GM23338 (cell line): ENCODE measurements around the gene LEAP2.

Experiments
- CREB1 ChIP-seq: fragments of 250-450 bp; sonication (Bioruptor Pico); IDR thresholded peaks from 2 replicates; pipeline ENCODE4 v1.5.0; 2020; ENCODE audit warnings: low read depth, mild to moderate bottlenecking, moderate library complexity
- CTCF ChIP-seq, 2 experiments: fragments of 200-600 bp in 1 of 2; sonication (generic) in 1 of 2; conservative IDR thresholded peaks; 2 replicates each; pipeline versions ENCODE4 v1.5.1 to v1.6.1; 2016 to 2017; ENCODE audit warnings: antibody characterized with exemption in 2 of 2, low read depth in 2 of 2, mild to moderate bottlenecking in 2 of 2, moderate library complexity in 1 of 2
- EZH2 ChIP-seq: fragments of 200-600 bp; sonication (generic); IDR thresholded peaks from one replicate; pipeline ENCODE4 v1.8.0; 2017; ENCODE audit warnings: antibody characterized with exemption, mild to moderate bottlenecking, low read depth; ENCODE audit not compliant: unreplicated experiment
- EZH2phosphoT487 ChIP-seq: fragments of 200-600 bp; sonication (generic); IDR thresholded peaks from one replicate; pipeline ENCODE4 v1.8.1; 2018; ENCODE audit warnings: antibody characterized with exemption; ENCODE audit not compliant: unreplicated experiment
- JUNB ChIP-seq: IDR thresholded peaks from one replicate; pipeline ENCODE4 v1.6.1; 2016; ENCODE audit warnings: antibody characterized with exemption; ENCODE audit not compliant: unreplicated experiment
- NANOG ChIP-seq: IDR thresholded peaks from 2 replicates; pipeline ENCODE4 v1.6.1; 2016; ENCODE audit warnings: antibody characterized with exemption, borderline replicate concordance
- POLR2AphosphoS5 ChIP-seq: IDR thresholded peaks from 2 replicates; pipeline ENCODE4 v1.6.1; 2016; ENCODE audit warnings: antibody characterized with exemption, low read depth
- STAT1 ChIP-seq: IDR thresholded peaks from one replicate; pipeline ENCODE4 v1.6.1; 2016; ENCODE audit warnings: antibody characterized with exemption; ENCODE audit not compliant: unreplicated experiment
- ZNF114 ChIP-seq: fragments of 250-450 bp; sonication (Bioruptor Pico); IDR thresholded peaks from 2 replicates; pipeline ENCODE4 v1.5.0; 2020; ENCODE audit warnings: mild to moderate bottlenecking, moderate library complexity
- ZNF331 ChIP-seq: fragments of 250-450 bp; sonication (Bioruptor Pico); IDR thresholded peaks from 2 replicates; pipeline ENCODE4 v1.5.0; 2020; ENCODE audit warnings: low read depth, mild to moderate bottlenecking, moderate library complexity
- TF ChIP-seq, protein P1 (sequence below): IDR thresholded peaks from one replicate; pipeline ENCODE4 v1.6.1; 2018; ENCODE audit warnings: antibody characterized with exemption; ENCODE audit not compliant: unreplicated experiment
- TF ChIP-seq, protein P2 (sequence below): IDR thresholded peaks from 2 replicates; pipeline ENCODE4 v1.6.1; 2016; ENCODE audit warnings: antibody characterized with exemption

DNA sequence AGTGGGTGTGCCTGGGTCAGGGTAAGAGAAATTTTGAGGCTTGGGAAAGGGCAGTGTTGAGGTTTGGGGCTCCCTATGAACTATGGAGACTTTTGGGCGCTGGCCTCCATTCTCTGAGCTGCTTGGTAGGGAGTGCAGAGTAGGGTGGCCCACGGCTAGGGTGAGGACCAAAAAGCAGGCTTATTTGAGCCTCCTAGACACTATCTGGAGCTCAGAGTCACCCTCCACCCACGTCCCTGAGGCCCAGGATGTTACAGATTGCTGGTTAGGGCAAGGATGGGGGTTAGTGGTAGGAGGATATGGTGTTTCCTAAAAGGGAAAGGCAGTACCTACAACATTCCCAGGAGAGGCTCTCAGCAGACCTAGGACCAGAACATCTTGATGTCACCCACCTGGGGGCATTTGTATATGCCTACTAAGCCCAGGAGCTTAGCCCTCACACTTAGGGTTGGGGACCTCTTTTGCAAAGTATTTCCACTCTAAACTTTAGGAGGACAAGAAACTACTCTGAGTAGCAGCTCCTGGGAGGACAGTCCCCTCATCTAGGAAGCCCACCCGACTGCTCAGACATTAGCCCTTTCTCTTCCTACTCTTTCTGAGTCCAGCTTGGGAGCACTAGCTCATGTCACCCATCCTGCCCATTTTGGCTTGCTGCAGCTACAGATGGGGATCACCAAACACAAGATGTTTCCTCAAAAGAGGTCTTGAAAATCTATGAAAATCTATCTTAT is 45.4 kb upstream of the LEAP2 start:
- TF ChIP-seq POLR2AphosphoS5 (no peak), CTCF (conservative IDR thresholded peaks at IDR 0.05; ENCODE audit: low read depth in 2 of 2) (no peak), EZH2 (no peak), EZH2phosphoT487 (no peak), CREB1 (CRISPR knock-in tag) (no peak), STAT1 (no peak), ZNF114 (CRISPR knock-in tag) (no peak), JUNB (no peak), NANOG (no peak), ZNF331 (CRISPR knock-in tag) (no peak)
- TF ChIP-seq, protein P1, sequence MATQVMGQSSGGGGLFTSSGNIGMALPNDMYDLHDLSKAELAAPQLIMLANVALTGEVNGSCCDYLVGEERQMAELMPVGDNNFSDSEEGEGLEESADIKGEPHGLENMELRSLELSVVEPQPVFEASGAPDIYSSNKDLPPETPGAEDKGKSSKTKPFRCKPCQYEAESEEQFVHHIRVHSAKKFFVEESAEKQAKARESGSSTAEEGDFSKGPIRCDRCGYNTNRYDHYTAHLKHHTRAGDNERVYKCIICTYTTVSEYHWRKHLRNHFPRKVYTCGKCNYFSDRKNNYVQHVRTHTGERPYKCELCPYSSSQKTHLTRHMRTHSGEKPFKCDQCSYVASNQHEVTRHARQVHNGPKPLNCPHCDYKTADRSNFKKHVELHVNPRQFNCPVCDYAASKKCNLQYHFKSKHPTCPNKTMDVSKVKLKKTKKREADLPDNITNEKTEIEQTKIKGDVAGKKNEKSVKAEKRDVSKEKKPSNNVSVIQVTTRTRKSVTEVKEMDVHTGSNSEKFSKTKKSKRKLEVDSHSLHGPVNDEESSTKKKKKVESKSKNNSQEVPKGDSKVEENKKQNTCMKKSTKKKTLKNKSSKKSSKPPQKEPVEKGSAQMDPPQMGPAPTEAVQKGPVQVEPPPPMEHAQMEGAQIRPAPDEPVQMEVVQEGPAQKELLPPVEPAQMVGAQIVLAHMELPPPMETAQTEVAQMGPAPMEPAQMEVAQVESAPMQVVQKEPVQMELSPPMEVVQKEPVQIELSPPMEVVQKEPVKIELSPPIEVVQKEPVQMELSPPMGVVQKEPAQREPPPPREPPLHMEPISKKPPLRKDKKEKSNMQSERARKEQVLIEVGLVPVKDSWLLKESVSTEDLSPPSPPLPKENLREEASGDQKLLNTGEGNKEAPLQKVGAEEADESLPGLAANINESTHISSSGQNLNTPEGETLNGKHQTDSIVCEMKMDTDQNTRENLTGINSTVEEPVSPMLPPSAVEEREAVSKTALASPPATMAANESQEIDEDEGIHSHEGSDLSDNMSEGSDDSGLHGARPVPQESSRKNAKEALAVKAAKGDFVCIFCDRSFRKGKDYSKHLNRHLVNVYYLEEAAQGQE = no peak
- TF ChIP-seq, protein P2, sequence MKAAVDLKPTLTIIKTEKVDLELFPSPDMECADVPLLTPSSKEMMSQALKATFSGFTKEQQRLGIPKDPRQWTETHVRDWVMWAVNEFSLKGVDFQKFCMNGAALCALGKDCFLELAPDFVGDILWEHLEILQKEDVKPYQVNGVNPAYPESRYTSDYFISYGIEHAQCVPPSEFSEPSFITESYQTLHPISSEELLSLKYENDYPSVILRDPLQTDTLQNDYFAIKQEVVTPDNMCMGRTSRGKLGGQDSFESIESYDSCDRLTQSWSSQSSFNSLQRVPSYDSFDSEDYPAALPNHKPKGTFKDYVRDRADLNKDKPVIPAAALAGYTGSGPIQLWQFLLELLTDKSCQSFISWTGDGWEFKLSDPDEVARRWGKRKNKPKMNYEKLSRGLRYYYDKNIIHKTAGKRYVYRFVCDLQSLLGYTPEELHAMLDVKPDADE = no peak
